ENCODE data around the gene BMPR1A. TPM values are rescaled to one million over a fixed set of nuclear protein-coding genes. Genes with fewer than 3 reads are reported as not detected.
A peak's percentile ranks its signal among the peaks of the same experiment; 100 is the strongest.

The BMPR1A gene
- total and polyA plus RNA-seq, 9 of the 15 experiments (the other 6 are each of a cell fraction or from before 2014, with no cell fraction given), result 1.6 to 17.5 (median 9.1) TPM

GRCh38 chr10:86775056-86775869 is 18.8 kb downstream of the BMPR1A start (continued):
- TF ChIP-seq CXXC5 (CRISPR knock-in tag; IDR thresholded peaks at IDR 0.05), result 0 out of 2 replicates have a peak, but pooled peaks have one; percentile 44
- no peak for TF ChIP-seq NCOA2 (IDR thresholded peaks at IDR 0.05; ENCODE audit: partially characterized antibody in 2 of 2)
- TF ChIP-seq NFXL1 (CRISPR knock-in tag; IDR thresholded peaks at IDR 0.05), result no peak
- no peak for TF ChIP-seq ZNF280A (IDR thresholded peaks at IDR 0.05; ENCODE audit: low read depth, partially characterized antibody)
- TF ChIP-seq NBN (IDR thresholded peaks at IDR 0.05; ENCODE audit: low read depth), result peak; percentile 55; the same call in 1 of the 2 replicates
- TF ChIP-seq FOXA1 (IDR thresholded peaks at IDR 0.05; ENCODE audit: borderline replicate concordance), result no peak
- no peak for TF ChIP-seq RBBP5 (IDR thresholded peaks at IDR 0.05; ENCODE audit: borderline replicate concordance, insufficient read depth, low read length, poor library complexity, severe bottlenecking)
- peak; percentile 92 for TF ChIP-seq CTBP1 (IDR thresholded peaks at IDR 0.05; ENCODE audit: borderline replicate concordance)
- TF ChIP-seq NR2F6 (CRISPR knock-in tag; IDR thresholded peaks at IDR 0.05), result no peak
- TF ChIP-seq HNRNPLL (IDR thresholded peaks at IDR 0.05; ENCODE audit: low read depth, low read length, poor library complexity, severe bottlenecking), result no peak
- TF ChIP-seq WHSC1 (IDR thresholded peaks at IDR 0.05; ENCODE audit: low read length), result no peak
- no peak for TF ChIP-seq ZNF134 (CRISPR knock-in tag; conservative IDR thresholded peaks at IDR 0.05)
- TF ChIP-seq TEAD2 (tag; IDR thresholded peaks at IDR 0.05), result no peak
- no peak for TF ChIP-seq ZNF133 (CRISPR knock-in tag; IDR thresholded peaks at IDR 0.05)
- no peak; the same call in 1 of the 2 replicates for TF ChIP-seq ARID3A (IDR thresholded peaks at IDR 0.05; ENCODE audit: borderline replicate concordance, low read depth, low read length)
- TF ChIP-seq TCF7 (IDR thresholded peaks at IDR 0.05; ENCODE audit: borderline replicate concordance), result no peak
- no peak for TF ChIP-seq STAG1 (CRISPR knock-in tag; IDR thresholded peaks at IDR 0.05; ENCODE audit: borderline replicate concordance)
- no peak for TF ChIP-seq TCF15 (CRISPR knock-in tag; IDR thresholded peaks at IDR 0.05)
- TF ChIP-seq PPARD (CRISPR knock-in tag; IDR thresholded peaks at IDR 0.05), result no peak
- TF ChIP-seq ESRRA (IDR thresholded peaks at IDR 0.05; ENCODE audit: borderline replicate concordance, low read depth), result no peak
- TF ChIP-seq USF2 (CRISPR knock-in tag; IDR thresholded peaks at IDR 0.05), result no peak
- no peak for TF ChIP-seq TOE1 (IDR thresholded peaks at IDR 0.05; ENCODE audit: borderline replicate concordance)
- no peak for TF ChIP-seq TOE1 (CRISPR knock-in tag; IDR thresholded peaks at IDR 0.05; ENCODE audit: borderline replicate concordance, low read depth)
- TF ChIP-seq PHTF2 (CRISPR knock-in tag; IDR thresholded peaks at IDR 0.05), result no peak
- TF ChIP-seq TAF9B (IDR thresholded peaks at IDR 0.05; ENCODE audit: partially characterized antibody), result peak; percentile 63

Measured in K562 (cell line).